ENCODE data around the gene RGMB.

RGMB gene

GRCh38 chr5:98768160-98768959, 5.1 kb upstream of the RGMB start:
- peak; percentile 19 for DNase-seq

- DNase-seq: no peak
Observed at GRCh38 chr5:98768960-98769209, 4.6 kb upstream of the RGMB start.

- peak; percentile 19 for DNase-seq
Observed at GRCh38 chr5:98769210-98769958, 4.1 kb upstream of the RGMB start.

GRCh38 chr5:98769959-98770208, 3.6 kb upstream of the RGMB start:
- DNase-seq: no peak

GRCh38 chr5:98770209-98770910, 3.1 kb upstream of the RGMB start:
- peak; percentile 33 for DNase-seq

- DNase-seq: no peak
Observed at GRCh38 chr5:98770911-98771322, 2.5 kb upstream of the RGMB start.

- DNase-seq: peak; percentile 77
Observed at GRCh38 chr5:98771382-98772109, 1.9 kb upstream of the RGMB start.

- no peak for DNase-seq
Observed at GRCh38 chr5:98772415-98773213, 849 bp upstream of the RGMB start.

GRCh38 chr5:98773214-98773463, 324 bp upstream of the RGMB start:
- DNase-seq: peak; percentile 56

- DNase-seq: peak; percentile 60
Observed at GRCh38 chr5:98774192-98775033, 950 bp downstream of the RGMB start.

GRCh38 chr5:98775246-98776065, 2.0 kb downstream of the RGMB start:
- no peak for DNase-seq

GRCh38 chr5:98776066-98776705, 2.7 kb downstream of the RGMB start:
- no peak for DNase-seq

GRCh38 chr5:98777295-98777694, 3.8 kb downstream of the RGMB start:
- DNase-seq: no peak

GRCh38 chr5:98779264-98779877, 5.9 kb downstream of the RGMB start:
- no peak for DNase-seq

- no peak for DNase-seq
Observed at GRCh38 chr5:98780390-98780789, 6.9 kb downstream of the RGMB start.

GRCh38 chr5:98781520-98781919, 8.1 kb downstream of the RGMB start:
- DNase-seq: no peak

GRCh38 chr5:98781964-98782363, 8.5 kb downstream of the RGMB start:
- no peak for DNase-seq

GRCh38 chr5:98783051-98783649, 9.7 kb downstream of the RGMB start:
- no peak for DNase-seq

GRCh38 chr5:98784411-98784810, 10.9 kb downstream of the RGMB start:
- DNase-seq: no peak

- DNase-seq: no peak
Observed at GRCh38 chr5:98785244-98785643, 11.8 kb downstream of the RGMB start.

All from central memory CD4-positive, alpha-beta T cell (primary cell).